Nephron progenitor cell (in vitro differentiated cells): ENCODE data around the gene GRIN2D.

Experiments used
- DNase-seq: peaks from one replicate; pipeline ENCODE4 v3.0.0; 2021
- H3K27ac Mint-ChIP-seq: 2 replicates; pipeline ENCODE4 v1.8.0; 2021; ENCODE audit warnings: mild to moderate bottlenecking, moderate library complexity, mixed read lengths
- H3K27me3 Mint-ChIP-seq: 2 replicates; pipeline ENCODE4 v1.8.0; 2021; ENCODE audit warnings: mild to moderate bottlenecking, low read depth, mixed read lengths; ENCODE audit not compliant: poor library complexity
- H3K36me3 Mint-ChIP-seq: 2 replicates; pipeline ENCODE4 v1.8.0; 2021; ENCODE audit warnings: low read depth, mixed read lengths
- H3K4me1 Mint-ChIP-seq: 2 replicates; pipeline ENCODE4 v1.8.0; 2021; ENCODE audit warnings: mixed read lengths
- H3K4me3 Mint-ChIP-seq: 2 replicates; pipeline ENCODE4 v1.8.0; 2021; ENCODE audit warnings: mild to moderate bottlenecking, moderate library complexity, mixed read lengths
- H3K9me3 Mint-ChIP-seq: 2 replicates; pipeline ENCODE4 v1.8.0; 2021; ENCODE audit warnings: mild to moderate bottlenecking, moderate library complexity, mixed read lengths
- CTCF ChIP-seq: fragments of 200-600 bp; sonication (generic); IDR thresholded peaks from 2 replicates; pipeline ENCODE4 v1.5.0; 2021; ENCODE audit warnings: antibody characterized with exemption

The GRIN2D gene

GRCh38 chr19:48415395-48415794 lies 21.9 kb downstream of the GRIN2D start:
- H3K4me1 Mint-ChIP-seq: peaks cover 35% of the 10 kb centered on the region
- no peak overlapping the region for H3K27ac Mint-ChIP-seq
- peak; percentile 65 for DNase-seq
- H3K36me3 Mint-ChIP-seq: peaks cover 4% of the 10 kb centered on the region
- H3K27me3 Mint-ChIP-seq: peaks cover 6% of the 10 kb centered on the region
- no peak overlapping the region for H3K4me3 Mint-ChIP-seq
- no peak for TF ChIP-seq CTCF
- H3K9me3 Mint-ChIP-seq: no peaks in the 10 kb centered on the region

- Mint-ChIP-seq H3K4me1 (peaks cover 35% of the 10 kb centered on the region), H3K27ac (no peak overlapping the region), H3K9me3 (no peaks in the 10 kb centered on the region), H3K27me3 (peaks cover 6% of the 10 kb centered on the region), H3K4me3 (no peak overlapping the region), H3K36me3 (peaks cover 4% of the 10 kb centered on the region)
- DNase-seq: no peak
- TF ChIP-seq CTCF: no peak
Measured at GRCh38 chr19:48415806-48416221, 22.3 kb downstream of the GRIN2D start.

- Mint-ChIP-seq H3K27me3 (peaks cover 6% of the 10 kb centered on the region), H3K27ac (peak overlapping the region; percentile 87), H3K4me1 (peaks cover 35% of the 10 kb centered on the region), H3K4me3 (peak overlapping the region; percentile 28), H3K36me3 (peaks cover 4% of the 10 kb centered on the region), H3K9me3 (no peaks in the 10 kb centered on the region)
- no peak for DNase-seq
- no peak for TF ChIP-seq CTCF
Measured at GRCh38 chr19:48417421-48417820, 24.0 kb downstream of the GRIN2D start.

GRCh38 chr19:48418317-48419064 lies 25.0 kb downstream of the GRIN2D start:
- Mint-ChIP-seq H3K27ac (peak overlapping the region; percentile 96), H3K27me3 (peaks cover 3% of the 10 kb centered on the region), H3K36me3 (peaks cover 9% of the 10 kb centered on the region), H3K4me3 (no peak overlapping the region), H3K4me1 (peaks cover 33% of the 10 kb centered on the region), H3K9me3 (no peaks in the 10 kb centered on the region)
- no peak for DNase-seq
- no peak for TF ChIP-seq CTCF

GRCh38 chr19:48419158-48419920 lies 25.9 kb downstream of the GRIN2D start:
- Mint-ChIP-seq H3K27me3 (no peaks in the 10 kb centered on the region), H3K4me1 (peaks cover 27% of the 10 kb centered on the region), H3K9me3 (no peaks in the 10 kb centered on the region), H3K4me3 (peak overlapping the region; percentile 68), H3K27ac (peak overlapping the region; percentile 96), H3K36me3 (peaks cover 11% of the 10 kb centered on the region)
- peak; percentile 77 for DNase-seq
- TF ChIP-seq CTCF: no peak
